ENCODE results near the gene MICAL3. TPM values are rescaled to one million over a fixed set of nuclear protein-coding genes. Genes with fewer than 3 reads are reported as not detected.

MICAL3 gene
- total and polyA plus RNA-seq, 2 of the 8 experiments (the other 6 are each of a cell fraction or from before 2014, with no cell fraction given): 8.3 to 41.8 TPM

- no peak for TF ChIP-seq JUN (IDR thresholded peaks at IDR 0.05; ENCODE audit: low read depth, low read length)
- no peak for TF ChIP-seq CBX8 (IDR thresholded peaks at IDR 0.05; ENCODE audit: borderline replicate concordance, low read depth, low read length)
- no peak for TF ChIP-seq TAF1 (IDR thresholded peaks at IDR 0.05; ENCODE audit: low read depth, low read length)
- TF ChIP-seq CTCF (IDR thresholded peaks at IDR 0.05; ENCODE audit: control extremely low read depth in 1 of 3, insufficient read depth in 1 of 3, low read depth in 1 of 3, low read length in 3 of 3): no peak
- TF ChIP-seq MAX (IDR thresholded peaks at IDR 0.05): no peak
- TF ChIP-seq SIX5 (IDR thresholded peaks at IDR 0.05; ENCODE audit: low read depth, low read length): no peak
- TF ChIP-seq RAD21 (IDR thresholded peaks at IDR 0.05 in 1 of 2, conservative IDR thresholded peaks at IDR 0.05 in 1 of 2; ENCODE audit: low read depth in 2 of 2, low read length in 2 of 2): no peak
- no peak for TF ChIP-seq TEAD4 (IDR thresholded peaks at IDR 0.05; ENCODE audit: low read depth, low read length)
These were observed 110.5 kb downstream of the MICAL3 start (continued) for GRCh38 chr22:17913801-17914347.
